HG02610 (cell line): ENCODE measurements around the gene VAV3.
"Not testable (repeated sequence)": the region's sequence is repeated elsewhere in the genome, so short reads cannot be mapped to it uniquely, and the experiment has no call there.

ENCODE experiments used
- ATAC-seq: cut with Tn5 transposase; IDR thresholded peaks from one replicate; pipeline ENCODE4 v1.9.1; 2021; ENCODE audit warnings: mild to moderate bottlenecking, moderate library complexity; ENCODE audit not compliant: unreplicated experiment

VAV3 gene

DNA sequence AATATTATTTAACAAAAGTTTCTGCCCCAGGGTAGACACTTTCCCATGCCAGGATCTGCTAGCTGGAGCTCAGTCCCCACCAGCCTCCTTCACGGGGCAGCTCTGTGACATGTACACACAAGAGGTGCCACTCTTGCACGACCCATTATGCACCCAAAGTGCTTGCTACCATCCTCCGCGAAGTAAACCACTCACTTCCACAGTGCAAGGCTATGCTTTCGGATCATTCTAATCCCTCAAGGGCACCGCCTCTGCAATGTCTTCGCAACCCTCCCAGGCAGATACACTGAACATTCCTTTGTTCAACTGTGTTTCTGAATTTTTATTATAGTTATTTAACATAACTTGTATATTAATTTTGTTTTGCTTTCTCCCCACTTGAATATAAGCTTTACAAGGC is 303.8 kb downstream of the VAV3 start:
- ATAC-seq: no peak

DNA sequence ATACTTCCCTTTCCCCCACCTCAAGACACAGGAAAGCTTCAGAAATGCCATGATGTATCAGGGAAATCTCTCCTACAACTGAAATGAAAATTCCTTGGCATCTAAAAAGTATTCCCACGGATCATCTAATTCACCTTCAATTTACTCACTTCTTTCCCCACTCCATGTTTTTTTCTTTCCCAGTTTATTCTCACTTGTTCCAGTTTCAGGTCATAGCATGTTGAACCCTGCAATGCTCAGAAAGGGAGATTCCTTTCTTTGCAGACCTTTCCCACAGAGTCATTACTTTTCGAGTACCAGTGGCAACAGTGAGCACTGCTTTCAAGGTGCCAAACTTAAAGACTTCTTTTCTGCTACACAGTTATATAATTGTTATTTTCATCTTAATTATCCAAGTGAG is 305.0 kb downstream of the VAV3 start:
- no peak for ATAC-seq

DNA sequence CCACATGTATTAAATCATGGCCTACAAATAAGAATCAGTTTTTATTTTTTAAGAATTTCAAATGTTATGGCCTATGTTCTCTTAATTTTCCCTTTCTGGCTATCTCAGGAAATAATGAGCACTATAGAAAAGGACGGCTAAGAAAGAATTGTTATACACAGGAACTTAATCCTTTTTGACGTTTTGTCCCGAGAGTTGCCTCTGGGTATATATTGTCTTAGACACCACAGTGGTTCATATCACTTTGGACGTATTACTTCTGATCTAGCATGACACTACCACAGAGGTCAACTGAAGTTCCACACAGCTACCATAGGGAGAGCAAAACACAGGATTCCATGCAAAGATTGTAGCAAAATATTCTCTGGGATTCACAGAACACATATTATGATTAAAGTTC is 307.6 kb downstream of the VAV3 start:
- ATAC-seq: no peak

DNA sequence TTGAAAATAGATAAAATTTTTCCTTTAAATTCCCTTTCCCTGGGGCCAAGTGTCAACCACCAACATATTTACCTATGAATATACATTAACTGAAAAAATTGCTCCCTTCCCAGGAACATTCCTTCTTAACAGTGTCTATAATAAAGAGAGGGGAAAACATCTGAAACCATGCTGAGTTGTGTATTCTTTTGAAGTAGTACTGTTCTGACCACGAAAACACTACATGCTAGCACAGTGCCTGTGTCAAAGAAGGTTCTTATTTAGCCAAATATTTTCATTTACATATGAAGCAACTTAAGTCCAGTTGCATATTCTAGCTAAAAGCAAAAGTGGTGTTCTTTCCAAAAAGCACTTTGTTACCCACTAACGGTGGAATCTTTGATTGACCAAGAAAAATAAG is 311.2 kb downstream of the VAV3 start:
- ATAC-seq: no peak

DNA sequence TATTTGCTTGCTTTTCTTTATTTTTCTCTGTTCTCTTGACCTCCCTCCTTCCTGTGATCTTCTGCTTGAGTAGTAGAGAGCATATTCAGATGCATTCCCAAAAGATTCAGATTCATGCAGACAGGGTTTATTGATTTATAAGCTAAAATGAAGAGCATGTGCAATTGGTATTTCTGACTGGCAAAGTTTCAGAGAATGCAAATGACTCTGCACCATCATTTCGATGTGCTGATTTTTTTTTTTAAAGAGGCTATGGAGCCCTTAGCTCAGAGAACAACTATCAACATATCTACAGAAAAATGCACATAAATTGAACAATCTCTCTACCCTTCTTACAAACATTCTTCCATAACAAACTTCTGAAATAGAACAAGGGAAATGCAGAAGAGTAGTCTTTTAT is 312.0 kb downstream of the VAV3 start:
- ATAC-seq: no peak

DNA sequence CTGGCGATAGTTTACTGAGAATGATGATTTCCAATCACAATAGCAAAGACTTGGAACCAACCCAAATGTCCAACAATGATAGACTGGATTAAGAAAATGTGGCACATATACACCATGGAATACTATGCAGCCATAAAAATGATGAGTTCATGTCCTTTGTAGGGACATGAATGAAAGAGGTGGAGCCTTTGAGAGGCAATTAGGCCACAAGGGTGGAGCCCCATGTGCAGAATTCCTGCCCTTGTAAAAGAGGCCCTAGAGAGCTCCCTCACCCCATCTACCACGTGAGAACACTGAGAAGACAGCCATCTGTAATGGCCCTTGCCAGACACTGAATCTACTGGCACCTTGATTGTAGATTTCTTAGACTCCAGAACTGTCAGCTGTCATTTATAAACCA is 314.2 kb downstream of the VAV3 start:
- not testable (repeated sequence) for ATAC-seq

DNA sequence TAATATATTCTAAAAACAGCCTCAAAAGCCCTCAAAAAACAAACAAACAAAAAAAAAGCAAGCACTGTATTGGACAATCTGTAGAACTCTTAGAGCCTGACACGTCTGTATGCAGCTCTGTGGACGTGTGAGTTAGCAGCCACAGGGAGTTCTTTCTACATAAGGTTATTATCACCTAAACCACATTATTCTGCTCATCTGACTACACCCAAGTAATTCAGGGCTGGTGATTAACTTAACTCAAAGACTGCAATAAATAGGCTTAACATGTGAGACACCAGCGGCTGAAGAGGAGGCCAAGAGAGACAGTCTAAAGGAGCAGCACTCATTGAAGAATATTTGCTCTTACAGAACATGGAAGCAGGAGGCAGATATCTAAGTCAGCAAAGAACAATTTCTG is 316.0 kb downstream of the VAV3 start:
- no peak for ATAC-seq

DNA sequence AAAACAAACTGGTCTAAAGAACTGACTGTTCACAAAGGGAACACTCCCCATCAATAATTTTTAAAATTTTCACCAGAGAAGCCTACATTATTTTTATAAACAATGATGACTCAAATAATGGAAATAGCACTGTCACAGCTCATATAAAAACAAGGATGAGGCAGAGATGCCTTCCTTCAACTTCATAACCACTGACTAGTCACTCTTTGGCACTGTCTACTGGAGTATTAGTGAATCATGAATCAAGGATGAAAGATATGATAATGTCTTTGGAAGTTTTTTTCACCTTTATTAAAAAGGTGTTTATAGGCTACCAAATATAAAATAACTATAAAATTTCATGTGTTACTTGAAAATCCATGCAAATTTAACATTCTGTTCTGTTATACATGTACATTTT is 316.9 kb downstream of the VAV3 start:
- ATAC-seq: no peak

DNA sequence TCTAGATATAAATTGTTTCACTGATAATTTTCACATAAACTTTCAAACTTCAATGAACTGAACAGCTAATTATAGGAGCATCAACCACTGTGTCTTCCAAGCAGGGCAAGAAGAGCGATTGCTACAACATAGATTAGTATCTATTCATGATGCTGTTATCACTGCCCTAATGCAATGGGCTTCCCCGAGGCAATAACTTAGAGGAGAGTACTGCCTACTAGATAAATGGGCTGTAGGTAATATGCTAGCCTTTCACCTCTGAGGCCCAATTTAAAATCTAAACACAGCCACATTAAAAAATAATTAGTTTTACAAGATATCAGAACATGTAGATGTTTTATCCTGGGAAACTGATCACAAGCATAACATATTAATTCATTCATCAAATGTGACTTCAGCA is 318.0 kb downstream of the VAV3 start:
- no peak for ATAC-seq

DNA sequence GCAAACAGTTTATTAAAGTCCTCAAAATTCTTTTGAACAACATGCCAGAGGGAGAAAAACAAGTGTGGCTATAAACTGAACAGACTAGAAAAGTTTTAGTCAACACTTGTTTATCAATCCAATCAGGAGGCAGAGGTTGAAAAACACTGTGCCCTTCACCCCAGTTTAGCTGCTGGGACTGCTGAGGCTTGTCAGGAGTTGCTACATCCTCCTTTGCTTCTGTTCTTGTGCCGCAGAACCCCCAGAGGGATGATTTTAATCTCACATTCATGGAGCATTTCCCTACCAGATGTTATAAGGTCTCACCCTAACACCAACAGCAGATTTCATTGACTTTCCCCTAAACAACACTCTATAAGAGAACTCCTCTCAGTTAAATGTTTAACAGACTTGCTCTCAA is 321.2 kb downstream of the VAV3 start:
- no peak for ATAC-seq

DNA sequence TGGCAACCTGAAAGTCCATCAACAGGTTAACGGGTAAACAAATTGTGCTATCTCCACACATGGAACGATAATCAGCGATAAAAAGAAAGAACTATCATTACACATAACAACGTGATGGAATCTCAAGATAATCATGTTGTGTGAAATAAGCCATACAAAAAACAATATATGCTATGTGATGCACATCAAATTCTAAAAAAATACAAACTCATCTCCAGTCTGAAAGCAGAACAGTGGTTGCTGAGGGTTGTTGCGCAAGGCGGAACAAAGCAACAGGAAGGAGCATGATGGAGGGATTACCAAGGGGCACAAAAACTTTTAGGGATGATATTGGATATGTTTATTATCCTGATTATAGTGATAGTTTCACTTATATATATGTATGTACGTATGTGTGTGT is 324.8 kb downstream of the VAV3 start:
- ATAC-seq: no peak

DNA sequence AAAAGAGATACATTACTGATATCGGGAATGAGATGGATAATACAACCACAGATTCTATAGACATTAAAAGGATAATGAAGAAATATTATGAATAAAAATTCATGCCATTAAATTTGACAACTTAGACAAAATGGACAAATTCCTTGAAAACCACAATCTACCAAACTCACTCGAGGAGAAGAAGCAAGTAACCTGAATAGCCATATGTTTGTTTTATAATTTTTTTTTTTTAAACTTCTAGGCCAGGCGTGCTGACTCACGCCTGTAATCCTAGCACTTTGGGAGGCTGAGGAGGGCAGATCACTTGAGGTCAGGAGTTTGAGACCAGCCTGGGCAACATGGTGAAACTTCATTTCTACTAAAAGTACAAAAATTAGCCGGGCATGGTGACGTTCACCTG is 327.9 kb downstream of the VAV3 start:
- no peak for ATAC-seq

DNA sequence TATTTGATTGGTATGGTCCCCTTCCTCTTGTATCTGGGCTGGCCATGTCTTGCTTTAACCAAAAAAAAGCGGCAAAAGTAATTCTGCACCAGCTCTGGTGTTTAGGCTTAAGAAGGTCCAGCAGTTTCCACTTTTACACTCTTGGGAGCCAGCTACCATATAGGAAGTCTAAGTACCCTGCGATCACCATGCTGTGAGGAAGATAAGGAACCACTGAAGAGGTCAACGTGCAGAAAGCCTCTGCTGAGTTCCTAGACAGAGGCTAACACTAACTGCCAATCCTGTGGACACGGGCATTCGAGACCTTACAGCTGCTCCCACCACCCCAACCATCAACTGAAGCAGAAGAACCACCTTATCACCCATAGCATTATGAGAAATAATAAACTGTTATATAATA is 331.4 kb downstream of the VAV3 start:
- no peak for ATAC-seq

DNA sequence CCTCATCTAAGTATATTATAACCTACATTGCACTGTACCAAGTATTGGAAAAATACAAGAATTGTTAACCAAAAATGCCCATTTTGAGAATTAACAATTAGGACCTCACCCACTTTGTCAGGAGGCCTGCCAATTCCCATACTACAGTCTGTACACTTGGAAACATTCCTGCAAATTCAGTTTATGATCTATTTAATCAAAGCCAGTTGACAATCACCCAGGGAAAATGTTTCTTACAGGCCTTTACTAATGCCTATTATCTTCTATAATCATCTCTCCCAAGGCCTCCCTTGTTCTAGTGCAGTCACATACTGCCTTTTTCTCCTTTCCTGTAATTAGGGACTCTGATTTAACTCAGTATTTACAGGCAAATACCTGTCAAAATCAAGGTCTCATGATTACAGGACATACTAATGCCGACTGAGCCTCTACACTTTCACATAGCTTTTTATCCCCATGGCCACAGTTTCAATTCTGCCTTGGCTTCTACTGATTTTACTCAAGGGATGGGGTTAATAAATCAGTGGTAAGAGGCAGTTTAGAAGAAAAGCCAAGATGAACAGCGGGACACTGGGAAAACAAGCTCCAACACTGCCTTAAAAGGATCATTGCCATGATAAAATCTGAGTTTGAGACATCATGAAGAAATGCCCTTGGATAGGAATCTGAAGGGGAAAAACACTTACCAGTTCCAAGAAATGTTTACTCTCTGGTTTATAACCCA is 338.7 kb downstream of the VAV3 start:
- ATAC-seq: no peak

DNA sequence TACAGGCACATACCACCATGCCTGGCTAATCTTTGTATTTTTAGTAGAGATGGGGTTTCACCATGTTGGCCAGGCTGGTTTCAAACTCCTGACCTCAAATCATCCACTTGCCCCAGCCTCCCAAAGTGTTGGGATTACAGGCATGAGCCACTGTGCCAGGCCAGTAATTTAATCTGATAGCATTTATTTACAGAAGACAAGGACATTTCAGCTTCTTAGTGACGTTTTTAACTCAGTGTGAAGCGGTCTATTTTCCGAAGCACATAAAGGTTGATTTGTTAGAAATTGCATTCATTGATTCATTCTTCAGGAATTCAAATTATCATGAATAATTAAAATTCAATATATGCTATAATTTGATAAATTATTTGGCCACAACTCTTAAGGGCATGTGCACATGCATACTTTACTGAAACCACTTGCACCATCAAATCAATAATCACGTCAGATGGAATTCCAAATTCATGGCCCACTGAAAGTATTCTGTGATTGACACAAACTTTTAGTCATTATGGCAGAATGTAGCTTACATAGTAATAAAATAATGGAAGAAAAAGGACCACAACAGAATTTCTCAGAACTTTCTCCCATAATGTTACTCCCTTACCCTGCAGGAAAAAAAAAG is 339.5 kb downstream of the VAV3 start:
- ATAC-seq: no peak

DNA sequence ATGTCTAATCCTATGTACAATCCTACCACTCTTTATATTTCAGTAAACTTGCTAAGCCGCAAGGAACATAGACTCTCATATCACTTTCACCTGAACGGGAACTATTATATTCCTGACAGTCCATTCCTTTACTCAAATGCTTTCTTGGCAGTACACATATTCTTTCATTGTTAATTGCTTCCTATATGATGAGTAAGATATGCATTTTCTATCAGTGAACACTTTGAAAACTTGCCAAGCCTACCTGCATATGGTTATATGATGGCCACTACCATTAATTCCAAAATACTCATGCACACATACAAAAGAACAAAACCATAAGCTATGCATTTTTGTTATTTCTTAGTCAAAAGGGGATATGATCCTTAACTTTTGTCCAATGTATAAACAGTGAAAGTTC is 341.5 kb downstream of the VAV3 start:
- no peak for ATAC-seq

DNA sequence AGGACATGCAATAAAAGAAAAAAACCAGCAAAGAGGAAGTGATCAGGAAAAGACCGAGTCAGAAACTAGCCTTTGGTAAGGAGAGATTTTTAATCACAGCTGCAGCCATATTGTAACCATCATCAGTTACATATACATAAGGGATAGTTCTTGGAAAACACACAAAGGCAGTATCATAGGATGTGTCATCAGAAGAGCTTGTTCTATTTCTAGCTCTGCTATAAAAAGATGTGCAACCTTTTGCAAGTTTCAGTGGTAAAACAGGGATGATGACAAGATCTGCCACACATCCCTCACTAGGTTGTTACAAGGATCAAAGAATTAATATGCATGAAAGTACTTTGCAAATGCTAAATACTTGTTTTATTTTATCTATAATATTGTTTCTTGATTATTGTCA is 342.0 kb downstream of the VAV3 start:
- no peak for ATAC-seq

DNA sequence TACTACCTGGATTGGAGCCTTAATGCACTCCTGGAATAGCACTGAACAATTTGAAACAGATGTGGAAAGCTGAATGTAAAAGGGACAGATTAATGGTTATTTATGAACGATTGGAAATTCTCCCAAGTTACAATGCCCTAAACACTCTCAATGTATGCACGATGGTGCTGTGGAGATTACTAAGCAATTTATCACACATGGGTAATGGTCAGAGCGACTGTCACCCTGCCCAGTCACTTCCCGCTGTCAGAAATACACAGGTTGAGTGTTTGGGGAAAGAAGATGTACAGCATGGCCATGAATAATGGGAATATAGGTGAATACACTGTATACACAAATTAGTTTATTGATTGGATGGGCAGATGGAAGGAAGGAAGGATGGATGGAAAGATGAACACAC is 342.4 kb downstream of the VAV3 start:
- no peak for ATAC-seq

DNA sequence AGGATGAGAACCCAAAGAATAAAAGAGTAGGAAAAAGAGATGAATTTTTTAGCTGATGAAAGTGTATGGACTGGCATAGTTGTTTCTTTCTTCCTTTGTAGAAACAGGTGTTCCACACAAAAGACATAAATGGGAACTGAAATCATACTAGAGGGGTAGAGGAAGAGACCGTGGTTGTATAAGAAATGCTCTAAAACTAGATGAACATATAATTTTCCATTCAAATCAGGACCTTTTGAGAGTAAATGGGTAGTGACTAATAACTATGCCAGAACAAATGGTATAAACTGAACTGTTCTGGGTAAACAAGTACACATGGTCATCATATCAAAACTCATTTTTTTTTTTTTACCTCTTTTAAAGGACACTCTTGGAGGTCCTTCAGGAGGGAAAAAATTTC is 344.2 kb downstream of the VAV3 start:
- ATAC-seq: no peak

DNA sequence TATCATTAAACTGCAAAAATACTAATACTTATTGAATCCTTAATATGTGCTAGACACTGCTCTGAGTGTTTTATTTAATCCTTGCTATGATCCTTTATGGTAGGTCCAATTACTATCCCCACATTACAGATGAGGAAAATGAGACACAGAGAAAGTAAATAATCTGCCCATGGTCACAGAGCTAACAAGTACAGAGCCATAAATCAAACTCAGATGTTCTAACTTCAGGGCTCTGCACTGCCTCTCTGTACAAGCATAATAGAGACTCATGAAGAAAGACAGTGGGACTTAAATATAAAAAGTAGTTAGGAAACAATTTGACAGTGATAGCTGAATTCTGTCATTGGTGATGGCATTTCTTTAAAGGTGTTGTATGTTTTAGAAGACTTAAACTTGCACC is 346.4 kb downstream of the VAV3 start:
- ATAC-seq: no peak

DNA sequence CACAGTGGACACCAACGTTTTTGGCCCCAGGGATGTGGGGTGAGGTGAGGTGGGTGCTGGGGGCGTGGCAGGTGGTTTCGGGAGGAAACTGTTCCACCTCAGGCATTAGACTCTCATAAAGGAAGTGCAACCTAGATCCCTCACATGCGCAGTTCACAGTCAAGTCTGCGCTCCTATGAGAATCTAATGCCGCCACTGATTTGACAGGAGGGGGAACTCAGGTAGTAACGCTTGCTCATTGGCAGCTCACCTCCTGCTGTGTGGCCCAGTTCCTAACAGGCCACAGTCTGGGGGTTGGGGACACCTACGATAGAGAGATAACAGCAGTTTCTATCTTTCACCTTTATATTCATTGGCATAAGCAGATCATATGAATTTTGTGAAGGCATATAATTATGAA is 347.1 kb downstream of the VAV3 start:
- no peak for ATAC-seq

DNA sequence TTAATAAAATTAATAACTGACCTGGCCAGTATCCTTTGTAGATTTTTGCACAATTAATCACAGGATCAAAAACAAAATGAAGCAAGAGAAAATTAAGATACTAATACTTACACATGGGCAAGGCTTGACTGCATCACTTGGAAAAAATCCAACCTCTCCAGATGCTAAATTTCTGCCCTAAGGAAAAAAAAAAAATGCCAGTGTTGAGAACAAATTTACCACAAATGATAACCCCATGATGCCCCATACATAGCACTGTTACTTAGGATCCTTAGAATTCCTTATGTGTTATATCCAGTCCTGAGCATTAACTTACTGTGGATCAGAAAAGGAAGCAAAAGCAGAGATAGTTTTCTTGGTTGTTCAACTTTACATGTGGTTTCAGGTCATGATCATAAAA is 347.5 kb downstream of the VAV3 start:
- no peak for ATAC-seq

DNA sequence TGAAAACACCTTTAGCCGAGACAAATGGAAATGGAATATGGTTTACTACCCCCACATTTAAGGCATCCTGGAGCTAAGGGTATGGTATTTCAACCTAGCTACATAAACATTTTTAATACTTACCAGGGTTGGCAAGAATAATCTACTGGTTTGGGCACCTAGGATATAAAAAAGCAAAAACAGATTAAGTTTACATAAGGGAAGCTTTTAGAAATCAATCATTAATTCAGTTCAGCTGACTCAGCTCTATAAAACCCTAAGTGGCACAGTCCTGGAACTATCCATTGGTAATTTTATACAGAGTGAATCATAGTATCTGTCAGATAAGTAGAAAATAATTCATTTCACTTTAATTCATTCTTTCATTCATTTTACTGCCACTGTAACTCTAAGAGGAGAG is 355.2 kb downstream of the VAV3 start:
- no peak for ATAC-seq
